Measurements from ENCODE around the gene APLP1. TPM values are rescaled to one million over a fixed set of nuclear protein-coding genes. Genes with fewer than 3 reads are reported as not detected.

The APLP1 gene
- total RNA-seq, 2 donors from 2014 or later = 2.6 to 3.7 TPM

DNA sequence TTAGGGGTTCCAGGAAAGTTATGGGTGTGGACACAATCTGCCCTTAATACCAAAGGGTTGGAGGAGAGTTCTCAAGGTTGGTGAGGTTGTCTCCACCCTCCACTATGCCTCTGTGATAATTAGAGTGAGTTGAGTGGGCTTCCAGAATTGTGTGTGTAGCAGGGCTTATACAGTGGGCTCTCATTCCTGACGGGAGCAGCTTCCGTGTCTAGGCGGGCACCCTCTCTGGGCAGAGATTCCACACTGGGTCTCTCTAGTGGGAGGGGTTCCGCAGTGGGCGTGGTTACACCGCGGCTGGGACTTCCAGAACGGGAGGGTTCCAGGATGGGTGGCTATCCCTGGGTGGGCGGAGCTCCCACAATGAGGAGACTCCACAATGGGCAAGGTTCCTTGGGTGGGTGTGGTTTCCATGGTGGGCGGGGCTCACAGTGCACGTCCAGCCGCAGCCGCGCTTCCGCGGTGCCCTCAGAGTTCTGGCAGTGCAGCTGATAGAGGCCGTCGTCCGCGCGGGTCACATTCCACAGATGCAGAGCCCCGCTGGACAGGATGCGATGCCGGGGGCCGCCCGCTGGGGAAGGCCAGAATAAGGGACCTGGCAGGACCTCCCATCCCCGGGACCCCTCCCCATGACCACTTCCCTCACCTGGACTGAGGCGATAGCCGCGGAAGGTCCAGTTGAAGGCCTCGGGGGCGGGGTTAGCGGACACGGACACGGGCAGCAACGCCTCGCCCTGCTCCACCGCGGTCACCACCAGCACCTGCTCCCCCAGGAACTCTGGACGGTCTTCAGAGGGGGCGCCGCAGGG, 24.5 kb upstream of the APLP1 start:
- DNase-seq = peak; percentile 76
- Histone ChIP-seq H3K9ac (ENCODE audit: low read depth in 2 of 2, low read length in 2 of 2) (peak overlapping the region in 1 of 2 donors; percentile 12), H3K4me3 (no peak overlapping the region), H3K9me3 (no peaks in the 10 kb centered on the region), H3K36me3 (no peaks in the 10 kb centered on the region), H3K27ac (no peak overlapping the region), H3K4me1 (peaks cover 12% of the 10 kb centered on the region), H3K27me3 (peaks cover 14% of the 10 kb centered on the region)
- intact Hi-C loops (cut with DNase I) = no loop called here
- TF ChIP-seq, protein P1, sequence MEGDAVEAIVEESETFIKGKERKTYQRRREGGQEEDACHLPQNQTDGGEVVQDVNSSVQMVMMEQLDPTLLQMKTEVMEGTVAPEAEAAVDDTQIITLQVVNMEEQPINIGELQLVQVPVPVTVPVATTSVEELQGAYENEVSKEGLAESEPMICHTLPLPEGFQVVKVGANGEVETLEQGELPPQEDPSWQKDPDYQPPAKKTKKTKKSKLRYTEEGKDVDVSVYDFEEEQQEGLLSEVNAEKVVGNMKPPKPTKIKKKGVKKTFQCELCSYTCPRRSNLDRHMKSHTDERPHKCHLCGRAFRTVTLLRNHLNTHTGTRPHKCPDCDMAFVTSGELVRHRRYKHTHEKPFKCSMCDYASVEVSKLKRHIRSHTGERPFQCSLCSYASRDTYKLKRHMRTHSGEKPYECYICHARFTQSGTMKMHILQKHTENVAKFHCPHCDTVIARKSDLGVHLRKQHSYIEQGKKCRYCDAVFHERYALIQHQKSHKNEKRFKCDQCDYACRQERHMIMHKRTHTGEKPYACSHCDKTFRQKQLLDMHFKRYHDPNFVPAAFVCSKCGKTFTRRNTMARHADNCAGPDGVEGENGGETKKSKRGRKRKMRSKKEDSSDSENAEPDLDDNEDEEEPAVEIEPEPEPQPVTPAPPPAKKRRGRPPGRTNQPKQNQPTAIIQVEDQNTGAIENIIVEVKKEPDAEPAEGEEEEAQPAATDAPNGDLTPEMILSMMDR (IDR thresholded peaks at IDR 0.05) = no peak

DNA sequence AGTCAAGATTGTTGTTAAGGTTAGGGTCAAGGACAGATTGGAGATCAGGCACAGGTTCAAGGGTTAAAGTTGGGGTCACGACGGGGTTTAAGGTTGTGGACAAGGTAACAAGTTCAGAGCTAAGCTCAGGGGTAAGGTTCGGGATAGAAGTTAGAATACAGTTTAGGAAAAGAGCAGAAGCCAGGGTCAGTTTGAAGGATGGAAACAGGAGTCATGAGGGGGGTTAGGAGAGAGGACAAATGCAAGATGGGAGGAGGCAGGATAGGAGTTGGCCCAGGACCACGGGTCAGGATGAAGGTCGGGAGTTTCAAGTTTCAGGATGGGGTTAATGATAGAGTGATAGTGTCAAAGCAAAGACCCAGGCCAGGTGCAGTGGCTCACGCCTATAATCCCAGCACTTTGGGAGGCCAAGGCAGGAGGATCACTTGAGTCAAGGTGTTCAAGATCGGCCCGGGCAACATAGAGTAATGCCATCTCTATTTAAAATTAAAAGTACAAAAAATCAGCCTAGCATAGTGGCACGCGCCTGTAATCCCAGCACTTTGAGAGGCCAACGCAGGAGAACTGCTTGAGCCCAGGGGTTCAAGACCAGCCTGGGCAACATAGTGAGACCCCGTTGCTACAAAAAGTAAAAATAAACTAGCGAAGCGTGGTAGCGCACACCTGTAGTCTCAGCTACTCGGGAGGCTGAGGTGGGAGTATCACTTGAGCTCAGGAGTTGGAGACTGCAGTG, 23.7 kb upstream of the APLP1 start:
- Histone ChIP-seq H3K36me3 (no peaks in the 10 kb centered on the region), H3K4me3 (no peak overlapping the region), H3K9me3 (no peaks in the 10 kb centered on the region), H3K27me3 (peaks cover 14% of the 10 kb centered on the region), H3K9ac (ENCODE audit: low read depth in 2 of 2, low read length in 2 of 2) (no peak overlapping the region), H3K27ac (no peak overlapping the region), H3K4me1 (peaks cover 12% of the 10 kb centered on the region)
- DNase-seq = no peak
- intact Hi-C loops (cut with DNase I) = no loop called here
- TF ChIP-seq, protein P1 (IDR thresholded peaks at IDR 0.05) = no peak

DNA sequence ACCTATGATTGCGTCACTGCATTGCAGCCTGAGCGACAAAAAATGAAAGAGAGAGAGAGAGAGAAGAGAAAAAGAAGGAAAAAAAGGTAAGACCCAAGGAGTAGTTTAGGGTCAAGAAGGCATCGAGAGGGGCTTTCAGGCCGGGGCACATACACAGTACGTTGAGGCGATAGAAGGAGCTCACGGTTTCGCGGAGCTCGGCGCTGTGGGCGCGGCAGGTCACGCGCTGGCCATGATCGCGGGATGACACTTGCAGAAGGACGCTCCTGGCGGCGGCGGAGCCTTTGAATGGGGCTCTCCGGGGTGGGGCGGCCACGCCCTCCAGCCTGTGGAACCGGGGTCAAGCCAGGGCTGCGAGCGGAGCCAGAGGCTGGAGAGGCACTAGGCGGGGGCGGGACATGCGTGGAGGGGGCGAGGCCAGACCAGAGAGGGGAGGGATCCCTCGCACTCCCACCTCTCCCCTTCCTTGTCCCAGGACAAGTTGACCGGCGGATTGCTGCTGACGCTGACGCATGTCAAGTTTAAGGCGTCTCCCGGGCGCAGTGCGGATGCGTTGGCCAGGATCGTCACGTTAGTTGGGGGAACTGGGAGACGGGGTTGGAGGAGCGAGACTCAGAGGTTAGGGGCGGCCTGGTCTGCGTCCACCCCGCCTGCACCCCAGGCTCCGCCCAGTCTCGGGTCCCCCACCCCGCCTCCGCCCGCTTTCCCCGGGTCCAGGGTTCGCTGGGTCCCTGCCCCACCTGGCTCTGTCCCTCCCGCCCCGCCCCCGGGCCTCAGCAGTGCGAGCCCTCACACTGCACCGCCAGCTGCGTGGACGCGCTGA, 22.9 kb upstream of the APLP1 start:
- TF ChIP-seq, protein P1 (IDR thresholded peaks at IDR 0.05) = no peak
- Histone ChIP-seq H3K9ac (ENCODE audit: low read depth in 2 of 2, low read length in 2 of 2) (no peak overlapping the region), H3K36me3 (no peaks in the 10 kb centered on the region), H3K4me3 (peak overlapping the region; percentile 20), H3K27ac (no peak overlapping the region), H3K27me3 (peaks cover 14% of the 10 kb centered on the region), H3K9me3 (no peaks in the 10 kb centered on the region), H3K4me1 (peaks cover 12% of the 10 kb centered on the region)
- DNase-seq = peak; percentile 69
- intact Hi-C loops (cut with DNase I) = no loop called here

DNA sequence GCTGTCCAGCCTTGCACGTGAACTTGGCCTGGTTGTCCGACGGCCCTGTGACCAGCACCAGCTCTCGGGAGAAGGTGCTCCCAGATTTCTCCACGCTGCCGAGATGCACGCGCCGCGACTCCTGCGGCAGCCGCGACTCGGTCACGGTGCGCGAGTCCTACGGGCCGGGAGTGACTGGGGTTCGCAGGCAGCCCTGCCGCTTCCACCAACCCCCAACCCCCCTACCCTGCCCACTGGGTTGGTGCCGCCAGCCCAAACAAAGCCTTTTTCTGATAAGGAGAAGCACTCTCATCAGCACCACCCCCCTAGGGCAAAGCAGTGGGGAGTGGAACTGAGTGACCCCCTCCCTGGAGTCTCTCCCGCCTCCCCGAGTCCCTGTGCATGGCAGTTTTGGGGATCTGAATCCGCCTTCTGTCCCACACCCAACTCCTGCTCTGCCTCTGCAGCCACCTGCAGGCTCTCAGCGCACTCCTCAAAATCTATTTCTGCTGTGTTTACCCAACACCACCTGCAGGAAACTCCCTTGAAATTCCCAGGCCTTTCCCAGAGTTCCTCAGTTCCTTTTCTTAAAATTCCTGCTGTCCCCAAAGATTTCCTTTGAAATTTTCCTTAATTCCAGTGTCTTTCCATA, 22.2 kb upstream of the APLP1 start:
- Histone ChIP-seq H3K9ac (ENCODE audit: low read depth in 2 of 2, low read length in 2 of 2) (no peak overlapping the region), H3K27me3 (peaks cover 14% of the 10 kb centered on the region), H3K27ac (no peak overlapping the region), H3K4me3 (peak overlapping the region; percentile 20), H3K4me1 (peaks cover 12% of the 10 kb centered on the region), H3K36me3 (no peaks in the 10 kb centered on the region), H3K9me3 (no peaks in the 10 kb centered on the region)
- TF ChIP-seq, protein P1 (IDR thresholded peaks at IDR 0.05) = no peak
- DNase-seq = peak; percentile 47
- intact Hi-C loops (cut with DNase I) = no loop called here

DNA sequence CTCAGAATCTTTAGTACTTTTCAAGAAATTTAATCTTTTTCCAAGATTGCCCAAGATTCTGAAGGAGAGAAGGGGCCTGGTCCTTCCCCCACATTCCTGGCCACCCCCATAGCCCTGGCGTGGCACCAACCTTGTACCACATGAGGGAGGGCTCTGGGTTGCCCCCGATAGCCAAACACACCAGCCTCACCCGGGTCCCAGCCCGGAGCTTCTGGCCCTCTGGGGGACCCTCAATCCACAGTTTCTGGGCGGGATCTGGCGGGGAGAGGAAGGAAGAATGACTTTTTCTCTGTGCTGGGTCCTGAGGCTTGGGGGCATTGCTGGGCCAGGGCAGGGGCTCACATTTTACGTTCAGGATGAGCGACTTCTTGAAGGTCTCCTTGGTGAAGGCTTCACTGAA, 20.5 kb upstream of the APLP1 start:
- no peaks in the 10 kb centered on the region for H3K36me3 ChIP-seq
- H3K9ac ChIP-seq (ENCODE audit: low read depth in 2 of 2, low read length in 2 of 2) = no peak overlapping the region
- intact Hi-C loops (cut with DNase I) = no loop called here
- no peaks in the 10 kb centered on the region for H3K9me3 ChIP-seq
- H3K27me3 ChIP-seq = peaks cover 20% of the 10 kb centered on the region
- no peak overlapping the region for H3K4me3 ChIP-seq
- DNase-seq = no peak
- H3K4me1 ChIP-seq = peaks cover 12% of the 10 kb centered on the region
- H3K27ac ChIP-seq = no peak overlapping the region
- TF ChIP-seq, protein P1 (IDR thresholded peaks at IDR 0.05) = no peak

All from colonic mucosa (tissue), 4 donors.